ENCODE measurements around the gene GNB4. TPM values are rescaled to one million over a fixed set of nuclear protein-coding genes. Genes with fewer than 3 reads are reported as not detected.

GNB4 gene
- total and polyA plus RNA-seq, 10 of the 15 experiments (the other 5 are each of a cell fraction or from before 2014, with no cell fraction given) = 0.14 to 3.4 (median 1.8) TPM

DNA sequence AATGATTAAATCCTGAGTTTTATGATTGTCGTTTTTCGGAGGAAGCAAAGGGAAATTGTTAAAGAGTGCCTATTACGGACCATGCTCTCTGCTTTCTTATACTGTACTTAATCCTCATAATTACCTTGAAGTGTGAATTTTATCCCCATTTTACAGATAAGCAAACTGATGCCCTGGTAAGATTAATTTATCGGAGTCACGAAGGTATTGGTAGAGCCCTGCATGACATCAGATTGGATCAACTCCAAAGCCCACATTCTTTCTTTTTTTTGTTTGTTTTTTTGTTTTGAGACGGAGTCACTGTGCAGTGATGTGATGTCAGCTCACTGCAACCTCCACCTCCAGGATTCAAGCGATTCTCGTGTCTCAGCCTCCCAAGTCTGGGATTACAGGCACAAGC lies 1.6 kb upstream of the GNB4 start:
- no peak overlapping the region for H3K4me3 ChIP-seq
- H3K9ac ChIP-seq (ENCODE audit: control insufficient read depth, insufficient read depth, low read length) = no peak overlapping the region
- POLR2A ChIA-PET = no interaction called here
- H3K27me3 ChIP-seq (replicated peaks in 1 of 2; ENCODE audit: control insufficient read depth in 2 of 2, insufficient read depth in 2 of 2, low read length in 1 of 2) = peaks cover 0 to 10% of the 10 kb centered on the region in 2 experiments; a peak in 1 of 4 replicates
- CTCF ChIA-PET = interaction anchor here (0.7 kb wide), 1 partner anchor 899 kb away, joined by 3 read pairs; no protein-coding TSS in a partner anchor
- in situ Hi-C loops (cut with MboI) = no loop called here
- FAIRE-seq (no peak), DNase-seq (ENCODE audit: low read depth, low spot score) (no peak), ATAC-seq (no peak)
- H2AFZ ChIP-seq (ENCODE audit: control insufficient read depth, low read depth, low read length) = no peak overlapping the region
- H3K27ac ChIP-seq (ENCODE audit: control insufficient read depth, insufficient read depth) = no peak overlapping the region
- no peaks in the 10 kb centered on the region for H4K20me1 ChIP-seq (ENCODE audit: control insufficient read depth, insufficient read depth)
- H3K4me2 ChIP-seq (ENCODE audit: control insufficient read depth, insufficient read depth) = no peak overlapping the region
- WGBS (ENCODE audit: insufficient coverage, insufficient replicate concordance, low lambda C conversion rate, missing lambda C conversion rate) = 71% methylated on average over 8 of the region's 8 CpGs
- H3K36me3 ChIP-seq (ENCODE audit: control insufficient read depth in 2 of 2, insufficient read depth in 2 of 2, low read length in 1 of 2) = no peaks in the 10 kb centered on the region
- H3K79me2 ChIP-seq (ENCODE audit: control insufficient read depth, insufficient read depth, low read length) = no peaks in the 10 kb centered on the region
- RAD21 ChIA-PET (ENCODE audit: unreplicated experiment) = no interaction called here
- TF ChIP-seq NFXL1 (IDR thresholded peaks at IDR 0.05; ENCODE audit: borderline replicate concordance) (no peak), HCFC1 (IDR thresholded peaks at IDR 0.05; ENCODE audit: low read length) (no peak)
- no TSS peak for BruUV-seq (replicated peaks)
- intact Hi-C loops (cut with micrococcal nuclease; ENCODE audit: unreplicated experiment) = no loop called here
- H3K4me1 ChIP-seq (ENCODE audit: control insufficient read depth, insufficient read depth, low read length) = no peaks in the 10 kb centered on the region; the same call in 1 of the 2 replicates
- SMC1A ChIA-PET (ENCODE audit: uncharacterized antibody, unreplicated experiment) = interaction anchor here (1.7 kb wide), 1 partner anchor 10 kb away, joined by 4 read pairs; no protein-coding TSS in a partner anchor
- H3K9me3 ChIP-seq (replicated peaks; ENCODE audit: control insufficient read depth, insufficient read depth, low read length) = no peaks in the 10 kb centered on the region

DNA sequence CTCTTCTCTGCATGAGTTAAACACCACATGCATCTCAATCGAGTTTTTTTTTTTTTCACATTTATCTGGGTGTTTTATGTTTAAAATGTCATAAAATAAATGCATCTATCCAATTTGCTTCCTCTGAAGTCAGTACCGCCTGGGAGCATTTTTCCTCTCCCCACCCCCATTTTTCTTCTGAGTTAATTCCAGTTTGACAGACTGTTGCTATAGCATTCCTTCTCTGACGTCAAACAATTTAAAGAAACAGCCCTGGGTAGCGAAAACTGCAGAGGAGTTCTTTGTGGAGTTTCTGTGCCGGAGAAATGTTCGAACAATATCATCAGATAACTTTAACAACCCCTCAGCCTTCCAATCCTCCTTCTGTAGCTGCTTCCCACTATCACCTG lies 900 bp upstream of the GNB4 start:
- intact Hi-C loops (cut with micrococcal nuclease; ENCODE audit: unreplicated experiment) = no loop called here
- no peak overlapping the region for H2AFZ ChIP-seq (ENCODE audit: control insufficient read depth, low read depth, low read length)
- DNase-seq (ENCODE audit: low read depth, low spot score) (no peak), FAIRE-seq (no peak), ATAC-seq (no peak)
- ChIA-PET CTCF (no interaction called here), SMC1A (ENCODE audit: uncharacterized antibody, unreplicated experiment) (no interaction called here), RAD21 (ENCODE audit: unreplicated experiment) (no interaction called here), POLR2A (no interaction called here)
- H3K9me3 ChIP-seq (replicated peaks; ENCODE audit: control insufficient read depth, insufficient read depth, low read length) = no peaks in the 10 kb centered on the region
- H3K4me3 ChIP-seq = no peak overlapping the region
- no peaks in the 10 kb centered on the region for H3K36me3 ChIP-seq (ENCODE audit: control insufficient read depth in 2 of 2, insufficient read depth in 2 of 2, low read length in 1 of 2)
- 87% methylated on average over 6 of the region's 6 CpGs for WGBS (ENCODE audit: insufficient coverage, insufficient replicate concordance, low lambda C conversion rate, missing lambda C conversion rate)
- BruUV-seq (replicated peaks) = no TSS peak
- peaks cover 0 to 10% of the 10 kb centered on the region in 2 experiments; a peak in 1 of 4 replicates for H3K27me3 ChIP-seq (replicated peaks in 1 of 2; ENCODE audit: control insufficient read depth in 2 of 2, insufficient read depth in 2 of 2, low read length in 1 of 2)
- TF ChIP-seq HDAC6 (IDR thresholded peaks at IDR 0.05; ENCODE audit: unreplicated experiment) (no peak), PAX8 (IDR thresholded peaks at IDR 0.05) (no peak), MEF2A (IDR thresholded peaks at IDR 0.05; ENCODE audit: insufficient read depth, low read depth, low read length) (no peak)
- TF ChIP-seq, protein P1, sequence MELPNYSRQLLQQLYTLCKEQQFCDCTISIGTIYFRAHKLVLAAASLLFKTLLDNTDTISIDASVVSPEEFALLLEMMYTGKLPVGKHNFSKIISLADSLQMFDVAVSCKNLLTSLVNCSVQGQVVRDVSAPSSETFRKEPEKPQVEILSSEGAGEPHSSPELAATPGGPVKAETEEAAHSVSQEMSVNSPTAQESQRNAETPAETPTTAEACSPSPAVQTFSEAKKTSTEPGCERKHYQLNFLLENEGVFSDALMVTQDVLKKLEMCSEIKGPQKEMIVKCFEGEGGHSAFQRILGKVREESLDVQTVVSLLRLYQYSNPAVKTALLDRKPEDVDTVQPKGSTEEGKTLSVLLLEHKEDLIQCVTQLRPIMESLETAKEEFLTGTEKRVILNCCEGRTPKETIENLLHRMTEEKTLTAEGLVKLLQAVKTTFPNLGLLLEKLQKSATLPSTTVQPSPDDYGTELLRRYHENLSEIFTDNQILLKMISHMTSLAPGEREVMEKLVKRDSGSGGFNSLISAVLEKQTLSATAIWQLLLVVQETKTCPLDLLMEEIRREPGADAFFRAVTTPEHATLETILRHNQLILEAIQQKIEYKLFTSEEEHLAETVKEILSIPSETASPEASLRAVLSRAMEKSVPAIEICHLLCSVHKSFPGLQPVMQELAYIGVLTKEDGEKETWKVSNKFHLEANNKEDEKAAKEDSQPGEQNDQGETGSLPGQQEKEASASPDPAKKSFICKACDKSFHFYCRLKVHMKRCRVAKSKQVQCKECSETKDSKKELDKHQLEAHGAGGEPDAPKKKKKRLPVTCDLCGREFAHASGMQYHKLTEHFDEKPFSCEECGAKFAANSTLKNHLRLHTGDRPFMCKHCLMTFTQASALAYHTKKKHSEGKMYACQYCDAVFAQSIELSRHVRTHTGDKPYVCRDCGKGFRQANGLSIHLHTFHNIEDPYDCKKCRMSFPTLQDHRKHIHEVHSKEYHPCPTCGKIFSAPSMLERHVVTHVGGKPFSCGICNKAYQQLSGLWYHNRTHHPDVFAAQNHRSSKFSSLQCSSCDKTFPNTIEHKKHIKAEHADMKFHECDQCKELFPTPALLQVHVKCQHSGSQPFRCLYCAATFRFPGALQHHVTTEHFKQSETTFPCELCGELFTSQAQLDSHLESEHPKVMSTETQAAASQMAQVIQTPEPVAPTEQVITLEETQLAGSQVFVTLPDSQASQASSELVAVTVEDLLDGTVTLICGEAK (IDR thresholded peaks at IDR 0.05; ENCODE audit: borderline replicate concordance) = no peak
- no peak overlapping the region for H3K4me2 ChIP-seq (ENCODE audit: control insufficient read depth, insufficient read depth)
- H3K4me1 ChIP-seq (ENCODE audit: control insufficient read depth, insufficient read depth, low read length) = no peaks in the 10 kb centered on the region; the same call in 1 of the 2 replicates
- H4K20me1 ChIP-seq (ENCODE audit: control insufficient read depth, insufficient read depth) = no peaks in the 10 kb centered on the region
- H3K9ac ChIP-seq (ENCODE audit: control insufficient read depth, insufficient read depth, low read length) = no peak overlapping the region
- H3K27ac ChIP-seq (ENCODE audit: control insufficient read depth, insufficient read depth) = no peak overlapping the region
- in situ Hi-C loops (cut with MboI) = no loop called here
- H3K79me2 ChIP-seq (ENCODE audit: control insufficient read depth, insufficient read depth, low read length) = no peaks in the 10 kb centered on the region

Measured in GM12878 (cell line).